Measurements from ENCODE around the gene IL22RA1. TPM values are rescaled to one million over a fixed set of nuclear protein-coding genes. Genes with fewer than 3 reads are reported as not detected.

The IL22RA1 gene
- total RNA-seq, 1 experiment from 2014 or later = 0.28 TPM

- CTCF ChIA-PET = no interaction called here
Measured at GRCh38 chr1:24091971-24092482, 50.9 kb downstream of the IL22RA1 start.

GRCh38 chr1:24090736-24091135, 52.2 kb downstream of the IL22RA1 start:
- no peaks in the 10 kb centered on the region for H3K9me3 Mint-ChIP-seq
- H3K36me3 Mint-ChIP-seq = no peaks in the 10 kb centered on the region
- no peaks in the 10 kb centered on the region for H3K27me3 Mint-ChIP-seq (ENCODE audit: low read depth)
- no peak overlapping the region for H3K4me3 Mint-ChIP-seq
- peaks cover 13% of the 10 kb centered on the region for H3K4me1 Mint-ChIP-seq
- no peak for DNase-seq (ENCODE audit: low spot score)
- ChIA-PET POLR2A (no interaction called here), CTCF (interaction anchor here (1.4 to 1.5 kb wide), 2 partner anchors 20 to 60 kb away, joined by 3 to 4 read pairs; no protein-coding TSS in a partner anchor)
- no peak for ATAC-seq
- TF ChIP-seq ETV6 (CRISPR knock-in tag; IDR thresholded peaks at IDR 0.05) (no peak), NR2C2 (CRISPR knock-in tag; IDR thresholded peaks at IDR 0.05) (no peak), CTCF (IDR thresholded peaks at IDR 0.05) (no peak), TCF7 (CRISPR knock-in tag; IDR thresholded peaks at IDR 0.05; ENCODE audit: low read depth) (no peak), ZNF396 (CRISPR knock-in tag; IDR thresholded peaks at IDR 0.05; ENCODE audit: borderline replicate concordance) (no peak), GRHL2 (CRISPR knock-in tag; IDR thresholded peaks at IDR 0.05; ENCODE audit: insufficient replicate concordance, severe bottlenecking) (no peak), ZNF416 (CRISPR knock-in tag; IDR thresholded peaks at IDR 0.05) (no peak), NFE2L1 (CRISPR knock-in tag; IDR thresholded peaks at IDR 0.05) (no peak), E2F4 (CRISPR knock-in tag; IDR thresholded peaks at IDR 0.05; ENCODE audit: borderline replicate concordance, low read depth) (no peak), IRF2 (CRISPR knock-in tag; IDR thresholded peaks at IDR 0.05; ENCODE audit: borderline replicate concordance, low read depth) (no peak), MAX (CRISPR knock-in tag; IDR thresholded peaks at IDR 0.05) (no peak), HMGA2 (CRISPR knock-in tag; IDR thresholded peaks at IDR 0.05) (no peak)
- TF ChIP-seq, protein P1, sequence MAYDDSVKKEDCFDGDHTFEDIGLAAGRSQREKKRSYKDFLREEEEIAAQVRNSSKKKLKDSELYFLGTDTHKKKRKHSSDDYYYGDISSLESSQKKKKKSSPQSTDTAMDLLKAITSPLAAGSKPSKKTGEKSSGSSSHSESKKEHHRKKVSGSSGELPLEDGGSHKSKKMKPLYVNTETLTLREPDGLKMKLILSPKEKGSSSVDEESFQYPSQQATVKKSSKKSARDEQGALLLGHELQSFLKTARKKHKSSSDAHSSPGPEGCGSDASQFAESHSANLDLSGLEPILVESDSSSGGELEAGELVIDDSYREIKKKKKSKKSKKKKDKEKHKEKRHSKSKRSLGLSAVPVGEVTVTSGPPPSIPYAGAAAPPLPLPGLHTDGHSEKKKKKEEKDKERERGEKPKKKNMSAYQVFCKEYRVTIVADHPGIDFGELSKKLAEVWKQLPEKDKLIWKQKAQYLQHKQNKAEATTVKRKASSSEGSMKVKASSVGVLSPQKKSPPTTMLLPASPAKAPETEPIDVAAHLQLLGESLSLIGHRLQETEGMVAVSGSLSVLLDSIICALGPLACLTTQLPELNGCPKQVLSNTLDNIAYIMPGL (CRISPR knock-in tag; IDR thresholded peaks at IDR 0.05) = no peak
- TF ChIP-seq, protein P2, sequence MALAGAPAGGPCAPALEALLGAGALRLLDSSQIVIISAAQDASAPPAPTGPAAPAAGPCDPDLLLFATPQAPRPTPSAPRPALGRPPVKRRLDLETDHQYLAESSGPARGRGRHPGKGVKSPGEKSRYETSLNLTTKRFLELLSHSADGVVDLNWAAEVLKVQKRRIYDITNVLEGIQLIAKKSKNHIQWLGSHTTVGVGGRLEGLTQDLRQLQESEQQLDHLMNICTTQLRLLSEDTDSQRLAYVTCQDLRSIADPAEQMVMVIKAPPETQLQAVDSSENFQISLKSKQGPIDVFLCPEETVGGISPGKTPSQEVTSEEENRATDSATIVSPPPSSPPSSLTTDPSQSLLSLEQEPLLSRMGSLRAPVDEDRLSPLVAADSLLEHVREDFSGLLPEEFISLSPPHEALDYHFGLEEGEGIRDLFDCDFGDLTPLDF (CRISPR knock-in tag; IDR thresholded peaks at IDR 0.05) = no peak
- TF ChIP-seq, protein P3, sequence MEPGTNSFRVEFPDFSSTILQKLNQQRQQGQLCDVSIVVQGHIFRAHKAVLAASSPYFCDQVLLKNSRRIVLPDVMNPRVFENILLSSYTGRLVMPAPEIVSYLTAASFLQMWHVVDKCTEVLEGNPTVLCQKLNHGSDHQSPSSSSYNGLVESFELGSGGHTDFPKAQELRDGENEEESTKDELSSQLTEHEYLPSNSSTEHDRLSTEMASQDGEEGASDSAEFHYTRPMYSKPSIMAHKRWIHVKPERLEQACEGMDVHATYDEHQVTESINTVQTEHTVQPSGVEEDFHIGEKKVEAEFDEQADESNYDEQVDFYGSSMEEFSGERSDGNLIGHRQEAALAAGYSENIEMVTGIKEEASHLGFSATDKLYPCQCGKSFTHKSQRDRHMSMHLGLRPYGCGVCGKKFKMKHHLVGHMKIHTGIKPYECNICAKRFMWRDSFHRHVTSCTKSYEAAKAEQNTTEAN (CRISPR knock-in tag; IDR thresholded peaks at IDR 0.05) = no peak
- TF ChIP-seq, protein P4, sequence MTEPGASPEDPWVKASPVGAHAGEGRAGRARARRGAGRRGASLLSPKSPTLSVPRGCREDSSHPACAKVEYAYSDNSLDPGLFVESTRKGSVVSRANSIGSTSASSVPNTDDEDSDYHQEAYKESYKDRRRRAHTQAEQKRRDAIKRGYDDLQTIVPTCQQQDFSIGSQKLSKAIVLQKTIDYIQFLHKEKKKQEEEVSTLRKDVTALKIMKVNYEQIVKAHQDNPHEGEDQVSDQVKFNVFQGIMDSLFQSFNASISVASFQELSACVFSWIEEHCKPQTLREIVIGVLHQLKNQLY (CRISPR knock-in tag; IDR thresholded peaks at IDR 0.05) = no peak
- TF ChIP-seq, protein P5, sequence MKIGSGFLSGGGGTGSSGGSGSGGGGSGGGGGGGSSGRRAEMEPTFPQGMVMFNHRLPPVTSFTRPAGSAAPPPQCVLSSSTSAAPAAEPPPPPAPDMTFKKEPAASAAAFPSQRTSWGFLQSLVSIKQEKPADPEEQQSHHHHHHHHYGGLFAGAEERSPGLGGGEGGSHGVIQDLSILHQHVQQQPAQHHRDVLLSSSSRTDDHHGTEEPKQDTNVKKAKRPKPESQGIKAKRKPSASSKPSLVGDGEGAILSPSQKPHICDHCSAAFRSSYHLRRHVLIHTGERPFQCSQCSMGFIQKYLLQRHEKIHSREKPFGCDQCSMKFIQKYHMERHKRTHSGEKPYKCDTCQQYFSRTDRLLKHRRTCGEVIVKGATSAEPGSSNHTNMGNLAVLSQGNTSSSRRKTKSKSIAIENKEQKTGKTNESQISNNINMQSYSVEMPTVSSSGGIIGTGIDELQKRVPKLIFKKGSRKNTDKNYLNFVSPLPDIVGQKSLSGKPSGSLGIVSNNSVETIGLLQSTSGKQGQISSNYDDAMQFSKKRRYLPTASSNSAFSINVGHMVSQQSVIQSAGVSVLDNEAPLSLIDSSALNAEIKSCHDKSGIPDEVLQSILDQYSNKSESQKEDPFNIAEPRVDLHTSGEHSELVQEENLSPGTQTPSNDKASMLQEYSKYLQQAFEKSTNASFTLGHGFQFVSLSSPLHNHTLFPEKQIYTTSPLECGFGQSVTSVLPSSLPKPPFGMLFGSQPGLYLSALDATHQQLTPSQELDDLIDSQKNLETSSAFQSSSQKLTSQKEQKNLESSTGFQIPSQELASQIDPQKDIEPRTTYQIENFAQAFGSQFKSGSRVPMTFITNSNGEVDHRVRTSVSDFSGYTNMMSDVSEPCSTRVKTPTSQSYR (CRISPR knock-in tag; IDR thresholded peaks at IDR 0.05) = no peak
- TF ChIP-seq, protein P6, sequence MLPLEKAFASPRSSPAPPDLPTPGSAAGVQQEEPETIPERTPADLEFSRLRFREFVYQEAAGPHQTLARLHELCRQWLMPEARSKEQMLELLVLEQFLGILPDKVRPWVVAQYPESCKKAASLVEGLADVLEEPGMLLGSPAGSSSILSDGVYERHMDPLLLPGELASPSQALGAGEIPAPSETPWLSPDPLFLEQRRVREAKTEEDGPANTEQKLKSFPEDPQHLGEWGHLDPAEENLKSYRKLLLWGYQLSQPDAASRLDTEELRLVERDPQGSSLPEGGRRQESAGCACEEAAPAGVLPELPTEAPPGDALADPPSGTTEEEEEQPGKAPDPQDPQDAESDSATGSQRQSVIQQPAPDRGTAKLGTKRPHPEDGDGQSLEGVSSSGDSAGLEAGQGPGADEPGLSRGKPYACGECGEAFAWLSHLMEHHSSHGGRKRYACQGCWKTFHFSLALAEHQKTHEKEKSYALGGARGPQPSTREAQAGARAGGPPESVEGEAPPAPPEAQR (CRISPR knock-in tag; IDR thresholded peaks at IDR 0.05) = no peak
- H3K27ac Mint-ChIP-seq = no peak overlapping the region

More at GRCh38 chr1:24091971-24092482, 50.9 kb downstream of the IL22RA1 start:
- TF ChIP-seq ZNF138 (CRISPR knock-in tag; conservative IDR thresholded peaks at IDR 0.05) = no peak
- Mint-ChIP-seq H3K36me3 (no peaks in the 10 kb centered on the region), H3K27me3 (ENCODE audit: low read depth) (no peaks in the 10 kb centered on the region), H3K4me1 (peaks cover 13% of the 10 kb centered on the region), H3K27ac (no peak overlapping the region), H3K4me3 (no peak overlapping the region), H3K9me3 (no peaks in the 10 kb centered on the region)
- DNase-seq (ENCODE audit: low spot score) (no peak), ATAC-seq (no peak)
- POLR2A ChIA-PET = no interaction called here
